HepG2 (cell line): ENCODE measurements around the gene APOM. TPM values are rescaled to one million over a fixed set of nuclear protein-coding genes. Genes with fewer than 3 reads are reported as not detected.
A peak's percentile ranks its signal among the peaks of the same experiment; 100 is the strongest.

Source experiments
- AGO1 ChIP-seq: fragments of 200-400 bp; formaldehyde crosslinking; IDR thresholded peaks from 2 replicates; pipeline ENCODE4 v1.6.1; 2017; ENCODE audit warnings: mild to moderate bottlenecking, low read depth, low read length, moderate library complexity; ENCODE audit not compliant: poor library complexity, severe bottlenecking
- ARHGAP35 ChIP-seq: sonication (generic); formaldehyde crosslinking; IDR thresholded peaks from 2 replicates; pipeline ENCODE4 v1.9.0; 2022; ENCODE audit warnings: mild to moderate bottlenecking, inconsistent platforms, moderate library complexity, missing genetic modification reagents, borderline replicate concordance
- CBX5 ChIP-seq: sonication (generic); formaldehyde crosslinking; IDR thresholded peaks from 2 replicates; pipeline ENCODE4 v1.4.0; 2020; ENCODE audit warnings: missing genetic modification reagents, borderline replicate concordance
- FLYWCH1 ChIP-seq: sonication (generic); formaldehyde crosslinking; IDR thresholded peaks from 2 replicates; pipeline ENCODE4 v1.8.1; 2023; ENCODE audit warnings: mild to moderate bottlenecking, missing genetic modification reagents
- FOXJ3 ChIP-seq: sonication (generic); formaldehyde crosslinking; IDR thresholded peaks from 2 replicates; pipeline ENCODE4 v1.4.0; 2020; ENCODE audit warnings: missing genetic modification reagents, mild to moderate bottlenecking, borderline replicate concordance
- HOXA3 ChIP-seq: sonication (generic); formaldehyde crosslinking; IDR thresholded peaks from 2 replicates; pipeline ENCODE4 v1.5.0; 2020; ENCODE audit warnings: missing genetic modification reagents
- SP5 ChIP-seq: IDR thresholded peaks from 2 replicates; pipeline ENCODE4 v1.6.1; 2016; ENCODE audit warnings: low read depth, borderline replicate concordance
- TOE1 ChIP-seq: sonication (generic); formaldehyde crosslinking; IDR thresholded peaks from 2 replicates; pipeline ENCODE4 v1.4.0; 2020; ENCODE audit warnings: mild to moderate bottlenecking, missing genetic modification reagents
- ZNF451 ChIP-seq: sonication (generic); formaldehyde crosslinking; IDR thresholded peaks from 2 replicates; pipeline ENCODE4 v1.5.0; 2020; ENCODE audit warnings: mild to moderate bottlenecking, missing genetic modification reagents
- polyA plus RNA-seq, 8 experiments: library from polyadenylated mRNA; depleted of rRNA in 3 of 8; stranded (reverse) in 7 of 8; unstranded in 1 of 8; fragments of >200 nt; fragmentation: Illumina TruSeq in 4 of 8; extraction: Trizol in 4 of 8; gene quantifications; 2 replicates each; pipeline versions ENCODE4 v1.2.1 to v1.2.3, GENCODE V29; 2011 to 2016; ENCODE audit warnings: low read depth in 4 of 8, missing spikeins in 1 of 8, mixed read lengths in 1 of 8; ENCODE audit not compliant: insufficient read depth in 1 of 8
- total RNA-seq, 5 experiments: library from RNA; depleted of rRNA; stranded (reverse); fragments of >200 nt; fragmentation: Illumina TruSeq; extraction: Trizol; gene quantifications; 2 replicates each; pipeline ENCODE4 v1.2.3, GENCODE V29; 2016; ENCODE audit warnings: low read depth in 1 of 5
- TF ChIP-seq, protein P1 (sequence below): sonication (generic); formaldehyde crosslinking; IDR thresholded peaks from 2 replicates; pipeline ENCODE4 v1.4.0; 2020; ENCODE audit warnings: mild to moderate bottlenecking, low read depth, missing genetic modification reagents
- TF ChIP-seq, protein P2 (sequence below): sonication (generic); formaldehyde crosslinking; IDR thresholded peaks from 2 replicates; pipeline ENCODE4 v1.8.0; 2022; ENCODE audit warnings: missing genetic modification reagents, mild to moderate bottlenecking, moderate library complexity, borderline replicate concordance
- TF ChIP-seq, protein P3 (sequence below): sonication (generic); formaldehyde crosslinking; IDR thresholded peaks from 2 replicates; pipeline ENCODE4 v1.4.0; 2020; ENCODE audit warnings: mild to moderate bottlenecking, low read depth, missing genetic modification reagents
- TF ChIP-seq, protein P4 (sequence below): sonication (generic); formaldehyde crosslinking; IDR thresholded peaks from 2 replicates; pipeline ENCODE4 v1.9.0; 2021; ENCODE audit warnings: missing genetic modification reagents, borderline replicate concordance
- TF ChIP-seq, protein P5 (sequence below): sonication (generic); formaldehyde crosslinking; IDR thresholded peaks from 2 replicates; pipeline ENCODE4 v1.4.0; 2020; ENCODE audit warnings: missing genetic modification reagents
- TF ChIP-seq, protein P6 (sequence below): IDR thresholded peaks from 2 replicates; pipeline ENCODE4 v1.6.1; 2016; ENCODE audit warnings: low read depth, borderline replicate concordance

Gene APOM
- total and polyA plus RNA-seq, 2 of the 13 experiments (the other 11 are each of a cell fraction or from before 2014, with no cell fraction given), result 98.2 to 1,140 TPM

DNA sequence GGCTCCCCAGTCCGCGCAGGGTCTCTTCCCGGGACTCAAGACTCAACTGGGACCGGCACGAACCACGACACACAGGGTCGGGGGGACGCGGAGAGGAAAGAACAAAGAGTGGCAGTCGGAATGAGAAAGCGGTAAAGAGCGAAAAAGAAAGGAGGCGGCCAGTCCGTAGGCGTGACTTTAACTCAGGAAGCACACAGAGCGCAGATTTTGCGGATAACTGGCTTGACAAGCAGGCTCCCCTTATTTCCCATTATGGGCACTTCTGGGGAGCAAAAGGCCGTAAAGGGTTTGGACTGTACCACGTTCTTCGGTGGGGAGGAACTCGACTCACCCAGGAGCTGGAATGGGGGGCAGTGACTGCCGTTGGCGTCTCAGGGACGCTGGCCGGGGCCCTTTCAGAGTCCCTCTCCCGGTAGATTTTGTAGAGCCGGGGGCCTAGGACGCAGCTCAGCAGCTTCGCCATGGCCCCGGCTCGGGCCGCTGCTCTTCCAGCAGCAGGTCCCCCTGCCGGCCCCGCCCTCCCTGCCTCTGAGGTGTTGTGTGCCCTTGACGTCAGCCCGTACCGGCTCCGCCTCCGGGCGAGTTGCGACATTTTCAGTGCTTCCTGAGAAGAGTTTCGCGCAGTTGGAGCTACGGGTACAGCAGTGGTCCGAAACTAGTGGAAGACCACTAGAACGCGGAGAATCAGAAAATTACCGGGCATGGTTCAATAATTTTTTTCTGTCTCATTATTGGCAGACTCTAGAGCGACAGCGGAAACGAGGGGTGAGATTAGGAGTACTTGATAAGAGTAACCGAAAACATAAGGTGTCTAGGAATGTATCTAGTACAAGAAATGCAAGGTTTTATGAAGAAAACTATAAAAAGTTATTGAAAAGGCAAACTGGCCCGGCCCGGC is 47.4 kb downstream of the APOM start, which contains the start of gene ABHD16A (continued):
- TF ChIP-seq, protein P1, sequence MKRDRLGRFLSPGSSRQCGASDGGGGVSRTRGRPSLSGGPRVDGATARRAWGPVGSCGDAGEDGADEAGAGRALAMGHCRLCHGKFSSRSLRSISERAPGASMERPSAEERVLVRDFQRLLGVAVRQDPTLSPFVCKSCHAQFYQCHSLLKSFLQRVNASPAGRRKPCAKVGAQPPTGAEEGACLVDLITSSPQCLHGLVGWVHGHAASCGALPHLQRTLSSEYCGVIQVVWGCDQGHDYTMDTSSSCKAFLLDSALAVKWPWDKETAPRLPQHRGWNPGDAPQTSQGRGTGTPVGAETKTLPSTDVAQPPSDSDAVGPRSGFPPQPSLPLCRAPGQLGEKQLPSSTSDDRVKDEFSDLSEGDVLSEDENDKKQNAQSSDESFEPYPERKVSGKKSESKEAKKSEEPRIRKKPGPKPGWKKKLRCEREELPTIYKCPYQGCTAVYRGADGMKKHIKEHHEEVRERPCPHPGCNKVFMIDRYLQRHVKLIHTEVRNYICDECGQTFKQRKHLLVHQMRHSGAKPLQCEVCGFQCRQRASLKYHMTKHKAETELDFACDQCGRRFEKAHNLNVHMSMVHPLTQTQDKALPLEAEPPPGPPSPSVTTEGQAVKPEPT, result no peak
- TF ChIP-seq FOXJ3 (CRISPR knock-in tag), result no peak; the same call in 1 of the 2 replicates
- no peak for TF ChIP-seq ZNF451 (CRISPR knock-in tag)
- TF ChIP-seq AGO1, result peak; percentile 41
- TF ChIP-seq, protein P2, sequence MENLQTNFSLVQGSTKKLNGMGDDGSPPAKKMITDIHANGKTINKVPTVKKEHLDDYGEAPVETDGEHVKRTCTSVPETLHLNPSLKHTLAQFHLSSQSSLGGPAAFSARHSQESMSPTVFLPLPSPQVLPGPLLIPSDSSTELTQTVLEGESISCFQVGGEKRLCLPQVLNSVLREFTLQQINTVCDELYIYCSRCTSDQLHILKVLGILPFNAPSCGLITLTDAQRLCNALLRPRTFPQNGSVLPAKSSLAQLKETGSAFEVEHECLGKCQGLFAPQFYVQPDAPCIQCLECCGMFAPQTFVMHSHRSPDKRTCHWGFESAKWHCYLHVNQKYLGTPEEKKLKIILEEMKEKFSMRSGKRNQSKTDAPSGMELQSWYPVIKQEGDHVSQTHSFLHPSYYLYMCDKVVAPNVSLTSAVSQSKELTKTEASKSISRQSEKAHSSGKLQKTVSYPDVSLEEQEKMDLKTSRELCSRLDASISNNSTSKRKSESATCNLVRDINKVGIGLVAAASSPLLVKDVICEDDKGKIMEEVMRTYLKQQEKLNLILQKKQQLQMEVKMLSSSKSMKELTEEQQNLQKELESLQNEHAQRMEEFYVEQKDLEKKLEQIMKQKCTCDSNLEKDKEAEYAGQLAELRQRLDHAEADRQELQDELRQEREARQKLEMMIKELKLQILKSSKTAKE, result 0 out of 2 replicates have a peak, but pooled peaks have one; percentile 17
- TF ChIP-seq CBX5 (CRISPR knock-in tag), result peak; percentile 73; the same call in 1 of the 2 replicates
- TF ChIP-seq, protein P3, sequence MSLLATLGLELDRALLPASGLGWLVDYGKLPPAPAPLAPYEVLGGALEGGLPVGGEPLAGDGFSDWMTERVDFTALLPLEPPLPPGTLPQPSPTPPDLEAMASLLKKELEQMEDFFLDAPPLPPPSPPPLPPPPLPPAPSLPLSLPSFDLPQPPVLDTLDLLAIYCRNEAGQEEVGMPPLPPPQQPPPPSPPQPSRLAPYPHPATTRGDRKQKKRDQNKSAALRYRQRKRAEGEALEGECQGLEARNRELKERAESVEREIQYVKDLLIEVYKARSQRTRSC (CRISPR knock-in tag), result no peak
- TF ChIP-seq, protein P4, sequence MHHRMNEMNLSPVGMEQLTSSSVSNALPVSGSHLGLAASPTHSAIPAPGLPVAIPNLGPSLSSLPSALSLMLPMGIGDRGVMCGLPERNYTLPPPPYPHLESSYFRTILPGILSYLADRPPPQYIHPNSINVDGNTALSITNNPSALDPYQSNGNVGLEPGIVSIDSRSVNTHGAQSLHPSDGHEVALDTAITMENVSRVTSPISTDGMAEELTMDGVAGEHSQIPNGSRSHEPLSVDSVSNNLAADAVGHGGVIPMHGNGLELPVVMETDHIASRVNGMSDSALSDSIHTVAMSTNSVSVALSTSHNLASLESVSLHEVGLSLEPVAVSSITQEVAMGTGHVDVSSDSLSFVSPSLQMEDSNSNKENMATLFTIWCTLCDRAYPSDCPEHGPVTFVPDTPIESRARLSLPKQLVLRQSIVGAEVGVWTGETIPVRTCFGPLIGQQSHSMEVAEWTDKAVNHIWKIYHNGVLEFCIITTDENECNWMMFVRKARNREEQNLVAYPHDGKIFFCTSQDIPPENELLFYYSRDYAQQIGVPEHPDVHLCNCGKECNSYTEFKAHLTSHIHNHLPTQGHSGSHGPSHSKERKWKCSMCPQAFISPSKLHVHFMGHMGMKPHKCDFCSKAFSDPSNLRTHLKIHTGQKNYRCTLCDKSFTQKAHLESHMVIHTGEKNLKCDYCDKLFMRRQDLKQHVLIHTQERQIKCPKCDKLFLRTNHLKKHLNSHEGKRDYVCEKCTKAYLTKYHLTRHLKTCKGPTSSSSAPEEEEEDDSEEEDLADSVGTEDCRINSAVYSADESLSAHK (CRISPR knock-in tag), result peak; percentile 56; the same call in 1 of the 2 replicates
- TF ChIP-seq, protein P5, sequence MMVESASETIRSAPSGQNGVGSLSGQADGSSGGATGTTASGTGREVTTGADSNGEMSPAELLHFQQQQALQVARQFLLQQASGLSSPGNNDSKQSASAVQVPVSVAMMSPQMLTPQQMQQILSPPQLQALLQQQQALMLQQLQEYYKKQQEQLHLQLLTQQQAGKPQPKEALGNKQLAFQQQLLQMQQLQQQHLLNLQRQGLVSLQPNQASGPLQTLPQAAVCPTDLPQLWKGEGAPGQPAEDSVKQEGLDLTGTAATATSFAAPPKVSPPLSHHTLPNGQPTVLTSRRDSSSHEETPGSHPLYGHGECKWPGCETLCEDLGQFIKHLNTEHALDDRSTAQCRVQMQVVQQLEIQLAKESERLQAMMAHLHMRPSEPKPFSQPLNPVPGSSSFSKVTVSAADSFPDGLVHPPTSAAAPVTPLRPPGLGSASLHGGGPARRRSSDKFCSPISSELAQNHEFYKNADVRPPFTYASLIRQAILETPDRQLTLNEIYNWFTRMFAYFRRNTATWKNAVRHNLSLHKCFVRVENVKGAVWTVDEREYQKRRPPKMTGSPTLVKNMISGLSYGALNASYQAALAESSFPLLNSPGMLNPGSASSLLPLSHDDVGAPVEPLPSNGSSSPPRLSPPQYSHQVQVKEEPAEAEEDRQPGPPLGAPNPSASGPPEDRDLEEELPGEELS, result peak; percentile 58
- TF ChIP-seq FLYWCH1 (CRISPR knock-in tag), result no peak
- TF ChIP-seq, protein P6, sequence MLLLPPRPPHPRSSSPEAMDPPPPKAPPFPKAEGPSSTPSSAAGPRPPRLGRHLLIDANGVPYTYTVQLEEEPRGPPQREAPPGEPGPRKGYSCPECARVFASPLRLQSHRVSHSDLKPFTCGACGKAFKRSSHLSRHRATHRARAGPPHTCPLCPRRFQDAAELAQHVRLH (CRISPR knock-in tag), result peak; percentile 81; the same call in 1 of the 2 replicates
- no peak for TF ChIP-seq ARHGAP35 (CRISPR knock-in tag)
- peak; percentile 76; the same call in 1 of the 2 replicates for TF ChIP-seq TOE1 (CRISPR knock-in tag)
- TF ChIP-seq HOXA3 (CRISPR knock-in tag), result peak; percentile 96
- TF ChIP-seq SP5 (CRISPR knock-in tag), result peak; percentile 96
